KBM-7 (cell line): ENCODE measurements around the gene NKD1.

Source experiments
- DNase-seq: peaks from one replicate; pipeline ENCODE4 v3.0.0-alpha.2; 2015
- in situ Hi-C: fragments of 300-500 bp; cut with MboI; formaldehyde crosslinking; loops from 2 replicates; pipeline ENCODE4 v1.14.3; 2020; ENCODE audit warnings: low sequenced_read_pairs, low pct_unique_long_range_greater_than_20kb, mixed read lengths

Gene NKD1

DNA sequence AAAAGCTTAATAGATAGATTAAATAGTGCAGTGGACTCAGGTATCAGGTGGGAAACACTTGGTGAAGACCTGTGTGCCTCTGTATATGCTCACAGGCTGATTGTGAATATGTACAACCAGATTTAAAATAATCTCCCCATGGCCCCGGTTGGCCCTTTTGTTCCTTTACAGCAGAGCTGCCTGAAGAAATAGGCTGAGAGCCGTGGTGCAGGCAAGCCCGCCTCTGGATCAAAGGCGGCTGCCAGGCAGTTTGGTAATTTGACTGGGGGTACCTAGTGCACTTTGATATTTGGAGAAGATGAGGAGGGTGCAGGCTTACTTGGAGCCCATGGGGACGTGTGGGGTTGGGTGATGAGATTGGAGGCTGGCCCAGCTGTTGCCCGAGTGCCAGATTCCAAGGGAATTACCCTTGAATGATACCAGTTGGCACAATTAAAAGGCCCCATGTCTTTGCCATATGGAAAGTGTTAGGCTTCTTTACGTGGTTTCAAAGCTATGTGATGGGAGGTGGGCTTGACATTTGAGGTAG is 5.0 kb downstream of the NKD1 start:
- in situ Hi-C loops, result no loop called here

DNA sequence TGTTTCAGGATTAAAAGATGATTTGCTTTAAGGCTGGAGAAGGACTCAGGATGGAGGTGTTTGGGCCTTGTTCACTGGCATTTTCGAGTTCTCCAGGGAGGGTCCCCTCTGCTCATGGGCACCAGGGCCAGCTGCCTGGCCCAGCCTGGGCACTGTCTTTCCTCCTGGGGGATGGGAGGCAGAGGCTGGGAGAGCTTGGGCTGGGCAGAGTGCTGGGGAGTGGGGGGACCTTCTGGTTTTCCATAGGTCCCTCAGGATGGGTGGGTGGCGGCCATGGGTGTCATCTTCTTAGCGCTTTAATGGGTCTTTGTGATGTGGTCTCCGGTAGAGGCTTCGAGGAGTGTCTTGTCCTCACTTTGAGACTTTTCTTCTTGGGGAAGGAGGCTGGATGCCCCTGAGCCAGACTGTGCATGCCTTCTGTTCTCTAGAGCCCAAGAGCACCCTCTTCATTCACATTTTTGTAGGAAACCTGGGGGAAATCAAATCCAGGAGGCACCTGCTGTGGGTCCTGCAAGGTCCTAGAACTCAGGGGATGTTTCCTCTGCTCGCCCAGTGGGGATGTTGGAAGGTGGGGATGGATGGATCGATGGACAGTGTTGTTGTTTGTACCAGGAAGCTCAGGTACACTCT is 5.7 kb downstream of the NKD1 start:
- in situ Hi-C loops, result no loop called here
- no peak for DNase-seq

More for the DNA sequence above, 5.0 kb downstream of the NKD1 start:
- DNase-seq, result no peak

DNA sequence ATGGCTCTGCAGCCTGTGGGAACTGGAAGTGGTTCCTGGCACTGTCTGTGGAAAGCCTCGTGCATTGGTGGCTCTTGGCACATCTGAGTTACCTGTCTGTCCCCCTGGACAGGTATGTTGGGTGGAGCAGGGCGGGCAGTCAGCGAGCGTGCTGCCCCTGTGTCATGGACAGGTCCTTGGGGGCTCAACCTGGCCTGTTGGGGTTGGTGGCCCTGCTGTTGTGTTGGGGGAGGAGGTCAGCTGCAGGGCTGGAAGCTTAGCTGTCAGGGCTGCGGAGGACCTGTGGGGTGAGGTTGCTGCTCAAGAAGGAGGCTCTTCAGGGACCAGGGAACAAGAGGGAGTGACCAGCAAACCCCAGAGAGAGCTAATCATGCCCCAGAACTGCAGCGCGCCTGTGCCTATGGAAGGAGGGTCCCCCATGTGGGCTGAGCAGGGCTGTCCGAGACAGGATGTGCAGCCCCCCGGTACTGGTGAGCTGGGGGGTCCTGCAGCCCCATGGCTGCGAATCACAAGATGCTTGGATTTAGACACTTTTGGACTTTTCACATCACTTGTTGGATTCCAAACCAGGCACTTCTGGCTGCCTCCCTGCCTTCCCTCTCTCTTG is 7.2 kb downstream of the NKD1 start:
- DNase-seq, result no peak
- in situ Hi-C loops, result no loop called here

DNA sequence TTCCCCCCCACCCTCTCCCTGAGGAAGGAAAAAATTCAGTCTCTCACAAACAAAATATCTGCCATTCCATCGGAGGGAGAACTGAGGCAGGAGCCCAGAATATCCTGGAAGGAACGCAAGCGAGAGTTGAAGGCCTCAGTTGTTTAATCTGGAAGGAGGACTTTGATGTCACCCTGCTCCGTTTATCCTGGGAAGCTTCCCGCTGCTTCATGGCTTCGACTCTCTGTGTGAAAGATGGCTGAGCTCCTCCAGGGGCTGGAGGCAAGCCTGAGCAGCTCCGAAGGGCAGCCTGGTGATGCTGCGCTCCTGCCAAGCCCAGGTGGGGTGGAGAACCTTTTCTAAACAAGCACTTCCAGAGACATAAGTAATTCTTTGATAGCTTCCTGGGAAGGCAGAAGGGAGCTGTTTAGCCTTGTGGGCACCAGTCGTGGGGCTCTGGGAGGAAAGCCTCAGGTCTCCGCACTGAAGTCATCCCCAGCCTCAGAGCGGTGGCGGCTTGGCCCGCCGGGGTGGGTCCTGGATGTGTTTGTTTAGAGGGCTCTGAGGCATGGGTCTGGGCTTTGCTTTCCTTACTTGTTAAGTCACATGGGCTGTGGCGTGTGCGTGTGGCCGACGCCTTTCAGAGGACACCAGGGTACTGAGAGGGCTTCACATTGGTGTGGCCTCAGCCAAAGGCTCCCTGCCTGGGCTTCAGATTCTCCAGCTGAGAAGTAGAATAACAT is 7.9 kb downstream of the NKD1 start:
- DNase-seq, result no peak

DNA sequence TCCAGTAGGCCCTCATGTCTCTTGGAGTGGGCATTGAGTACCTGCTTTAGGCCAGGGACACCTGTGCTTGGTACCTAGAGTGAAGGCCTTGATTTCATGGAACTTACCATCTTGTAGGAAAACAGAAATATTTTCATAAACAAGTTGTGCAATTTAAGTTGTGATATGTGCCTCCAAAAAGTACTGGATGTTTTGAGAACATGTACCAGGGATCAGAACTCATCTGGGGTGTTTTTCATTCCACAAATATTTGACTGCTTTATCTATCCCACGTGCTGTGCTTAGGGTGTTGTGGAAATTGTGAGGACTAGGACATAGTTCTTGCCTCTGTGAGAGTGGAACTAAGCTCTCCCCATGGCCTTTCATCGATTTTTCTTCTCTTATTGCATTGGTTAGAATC is 8.8 kb downstream of the NKD1 start:
- DNase-seq, result no peak
- in situ Hi-C loops, result no loop called here

More for the DNA sequence above, 7.9 kb downstream of the NKD1 start:
- in situ Hi-C loops, result no loop called here

DNA sequence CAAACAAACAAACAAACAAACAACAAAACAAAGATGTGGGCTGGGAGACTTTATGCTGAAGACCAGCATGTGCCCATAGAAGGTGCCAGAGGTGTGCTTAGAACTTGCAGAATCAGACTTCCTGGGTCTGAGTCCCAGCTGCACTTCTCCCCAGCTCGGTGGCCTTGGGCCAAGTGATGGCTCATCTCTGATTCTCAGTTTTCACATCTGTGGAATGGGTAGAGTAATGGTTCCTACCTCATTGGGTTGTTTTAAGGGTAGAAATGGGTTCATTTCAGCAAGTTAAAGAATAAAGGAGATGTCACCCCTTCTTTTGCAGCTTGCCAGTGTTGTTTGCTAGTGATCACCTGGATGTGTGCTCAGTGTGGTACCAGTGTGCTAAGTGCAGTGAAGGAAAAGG is 10.7 kb downstream of the NKD1 start:
- no peak for DNase-seq
- in situ Hi-C loops, result no loop called here

DNA sequence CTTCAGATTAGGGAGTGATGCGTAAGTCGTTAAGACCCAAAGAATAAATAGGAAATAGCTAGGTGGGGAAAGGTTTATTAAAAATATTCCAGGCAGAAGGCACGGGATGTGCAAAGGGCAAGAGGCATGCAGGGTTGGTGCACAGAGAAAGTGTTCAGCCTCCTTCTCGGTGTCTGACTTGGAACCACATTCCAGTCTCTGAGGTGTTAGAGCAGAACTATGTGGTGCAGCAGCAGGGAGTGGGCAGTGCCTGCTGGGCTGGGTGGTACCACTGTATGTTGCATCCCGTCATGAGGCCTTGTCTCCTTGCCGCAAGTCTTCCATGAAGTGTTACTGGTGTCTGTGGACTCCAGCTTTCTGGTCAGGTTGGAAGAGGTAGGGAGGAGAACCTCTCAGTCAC is 11.1 kb downstream of the NKD1 start:
- in situ Hi-C loops, result no loop called here
- DNase-seq, result no peak

DNA sequence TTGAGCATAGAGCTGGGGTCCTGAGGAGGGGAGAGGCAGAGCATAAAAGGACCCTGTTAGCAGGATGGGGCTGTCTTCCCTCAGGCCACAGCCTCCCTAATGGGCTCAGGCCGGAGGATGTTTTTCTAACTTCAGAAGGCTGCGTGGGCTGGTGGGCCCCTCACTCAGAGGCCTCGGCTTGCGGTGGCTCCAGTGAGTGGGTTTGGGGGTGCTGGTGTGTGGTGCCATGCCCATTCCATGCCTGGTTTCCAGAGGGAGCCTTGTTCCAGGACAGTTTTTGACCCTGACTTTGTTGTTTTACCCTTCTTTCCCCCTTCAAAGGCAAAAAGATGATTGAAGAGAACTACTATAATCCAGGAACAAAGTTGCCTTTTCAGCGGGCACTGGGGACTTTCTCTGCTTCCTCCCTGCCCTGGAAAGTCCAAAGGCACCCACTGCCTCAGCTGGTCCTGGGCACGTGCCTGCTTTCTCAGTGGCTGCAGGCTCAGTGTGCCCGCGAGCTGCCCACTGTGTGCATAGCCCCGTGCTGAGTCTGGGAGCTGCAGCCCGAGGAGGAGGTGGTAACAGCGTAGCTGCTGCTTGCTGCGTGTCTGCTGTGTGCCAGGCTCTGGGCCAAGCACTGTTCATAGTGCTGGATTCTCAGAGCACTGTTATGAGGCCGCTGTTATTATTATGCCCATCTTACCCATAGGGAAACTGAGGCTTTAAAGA is 11.8 kb downstream of the NKD1 start:
- DNase-seq, result no peak
- in situ Hi-C loops, result no loop called here

DNA sequence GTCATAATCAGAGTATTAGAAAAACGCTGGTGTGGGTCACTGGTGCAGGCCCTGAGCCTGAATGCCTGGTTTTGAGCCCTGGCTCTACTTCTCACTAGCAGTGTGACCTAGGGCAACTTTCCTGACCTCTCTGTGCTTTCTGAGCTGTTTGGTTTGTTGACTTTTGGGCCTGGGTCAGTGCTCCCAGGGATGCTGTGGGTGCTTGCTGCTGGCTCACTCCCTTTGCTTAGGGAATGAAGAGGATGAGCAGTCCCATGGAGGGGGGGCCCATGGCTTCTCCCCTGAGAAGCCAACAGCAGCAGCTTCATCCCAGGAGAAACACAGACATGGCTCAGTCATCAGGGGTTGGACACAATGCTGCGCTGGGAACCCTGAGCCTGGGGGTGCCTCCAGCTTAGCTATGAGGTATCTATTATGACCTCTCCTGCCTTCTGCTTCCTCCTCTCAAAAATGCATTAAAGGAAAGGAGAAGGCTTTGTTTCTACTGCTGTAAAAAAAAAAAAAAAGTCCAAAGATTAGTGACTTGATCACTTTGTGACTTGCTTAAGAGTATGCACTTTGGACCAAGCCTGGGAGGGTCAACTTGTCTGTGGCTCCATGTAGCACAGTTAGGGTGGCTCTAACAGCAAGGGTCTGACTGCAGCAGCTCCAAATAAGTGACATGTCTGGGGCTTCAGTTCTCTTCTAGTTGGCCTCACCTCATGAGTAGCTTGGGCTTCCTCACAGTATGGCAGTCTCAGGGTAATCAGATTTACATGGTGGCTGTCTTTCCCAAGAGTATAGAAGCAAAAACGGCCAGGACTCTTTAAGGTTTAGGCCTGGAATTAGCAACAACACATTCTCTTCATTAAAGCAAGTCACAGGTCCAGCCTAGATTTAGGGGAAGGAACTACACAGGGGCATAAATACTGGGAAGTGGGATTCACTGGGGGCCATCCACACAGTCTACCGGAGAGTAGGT is 13.0 kb downstream of the NKD1 start:
- in situ Hi-C loops, result no loop called here
- DNase-seq, result no peak

DNA sequence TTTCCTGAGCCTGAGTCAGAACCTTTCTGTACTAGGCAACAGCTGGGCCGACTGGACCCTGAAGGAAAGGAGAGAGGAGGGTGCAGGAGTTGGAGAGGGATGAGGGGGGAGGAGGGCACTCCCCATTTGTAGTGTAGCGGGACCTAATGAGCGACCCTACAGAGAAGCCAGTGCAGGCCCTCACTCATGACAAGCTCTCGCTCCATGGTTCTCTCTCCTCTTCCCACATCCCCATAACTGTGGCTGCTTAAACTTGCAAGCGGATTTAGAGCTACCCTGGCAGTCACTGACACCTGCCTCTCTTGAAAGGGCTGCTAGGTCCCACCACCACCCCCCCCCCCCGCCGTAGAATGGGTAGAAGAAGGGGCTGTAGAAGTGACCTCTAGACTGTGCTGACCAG is 14.5 kb downstream of the NKD1 start:
- in situ Hi-C loops, result no loop called here
- DNase-seq, result no peak

DNA sequence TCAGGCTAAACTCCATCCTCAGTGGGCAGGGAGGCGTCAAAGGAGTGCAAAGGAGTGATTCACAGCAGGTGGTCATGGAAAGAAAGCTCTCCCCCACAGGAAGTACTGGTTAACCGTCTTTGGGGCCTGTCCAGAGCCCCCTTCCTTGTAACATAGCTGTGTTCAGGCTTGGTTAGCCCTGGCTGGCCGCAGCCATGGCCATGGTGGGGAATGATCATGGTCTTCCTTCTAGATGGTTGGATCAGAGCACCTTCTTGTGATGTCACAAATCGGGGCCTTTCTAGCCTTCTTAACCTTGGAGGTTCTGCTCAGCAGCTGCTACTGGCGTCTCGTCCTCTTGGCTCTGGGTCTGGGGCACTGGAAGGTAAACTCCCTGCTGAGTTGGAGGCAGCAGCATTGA is 15.8 kb downstream of the NKD1 start:
- in situ Hi-C loops, result no loop called here
- DNase-seq, result no peak

DNA sequence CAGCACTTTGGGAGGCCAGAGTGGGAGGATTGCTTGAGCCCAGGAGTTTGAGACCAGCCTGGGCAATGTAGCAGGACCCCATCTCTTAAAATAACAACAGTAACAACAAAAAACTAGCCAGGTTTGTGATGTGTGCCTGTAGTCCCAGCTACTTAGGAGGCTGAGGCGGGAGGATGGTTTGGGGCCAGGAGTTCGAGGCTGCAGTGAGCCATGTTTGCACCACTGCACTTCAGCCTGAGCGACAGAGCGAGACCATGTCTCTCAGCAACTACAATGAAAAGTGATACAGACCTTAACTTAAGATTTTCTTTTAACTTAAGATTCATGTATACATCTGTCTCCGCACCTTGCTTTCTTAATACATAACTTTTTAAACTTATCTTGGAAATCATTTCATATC is 17.2 kb downstream of the NKD1 start:
- in situ Hi-C loops, result no loop called here

DNA sequence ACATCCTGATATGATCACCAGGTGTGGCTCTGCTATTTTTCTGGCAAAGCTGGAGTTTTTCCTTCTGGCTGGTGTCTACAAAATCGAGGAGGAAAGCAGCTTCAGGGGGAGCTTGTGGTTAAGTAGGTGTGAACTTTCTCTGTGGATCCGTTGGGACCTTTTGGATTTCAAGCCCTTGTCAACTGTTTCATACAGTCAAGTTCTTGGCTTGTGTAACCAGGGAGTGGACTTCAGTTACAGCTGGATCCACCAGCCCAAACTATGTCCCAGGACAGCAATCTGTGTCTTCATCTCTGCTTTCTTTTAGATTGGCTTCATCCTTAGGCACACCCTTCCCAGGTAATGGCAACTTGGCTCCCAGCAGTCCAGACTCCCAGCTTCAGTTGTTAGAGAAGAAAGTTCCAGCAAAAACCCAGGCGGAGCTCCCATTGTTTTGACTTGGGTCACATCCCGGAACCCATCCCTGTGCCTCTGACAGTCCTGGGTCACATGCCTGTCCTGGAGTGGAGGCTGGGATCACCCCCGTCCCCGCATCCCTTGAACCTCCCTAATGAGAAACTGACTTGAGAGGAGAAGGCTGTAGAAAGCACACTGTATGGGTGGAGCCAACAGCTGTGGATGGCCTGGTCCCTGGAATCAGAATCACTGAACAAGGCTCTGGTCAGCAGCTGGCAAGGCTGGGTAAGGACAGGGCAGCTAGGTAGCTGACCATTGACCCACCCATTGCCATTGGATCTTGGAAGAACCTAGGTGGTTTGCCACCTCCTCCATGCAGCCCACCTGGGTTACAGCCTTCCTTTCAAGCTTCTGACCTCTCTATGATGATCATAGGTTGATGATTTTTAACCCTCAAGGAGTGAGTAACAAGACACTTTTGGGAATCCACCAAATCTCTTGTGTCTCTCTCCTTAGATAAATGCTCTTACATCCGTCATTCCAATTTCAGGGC is 18.1 kb downstream of the NKD1 start:
- DNase-seq, result no peak
- in situ Hi-C loops, result no loop called here

More for the DNA sequence above, 17.2 kb downstream of the NKD1 start:
- no peak for DNase-seq

DNA sequence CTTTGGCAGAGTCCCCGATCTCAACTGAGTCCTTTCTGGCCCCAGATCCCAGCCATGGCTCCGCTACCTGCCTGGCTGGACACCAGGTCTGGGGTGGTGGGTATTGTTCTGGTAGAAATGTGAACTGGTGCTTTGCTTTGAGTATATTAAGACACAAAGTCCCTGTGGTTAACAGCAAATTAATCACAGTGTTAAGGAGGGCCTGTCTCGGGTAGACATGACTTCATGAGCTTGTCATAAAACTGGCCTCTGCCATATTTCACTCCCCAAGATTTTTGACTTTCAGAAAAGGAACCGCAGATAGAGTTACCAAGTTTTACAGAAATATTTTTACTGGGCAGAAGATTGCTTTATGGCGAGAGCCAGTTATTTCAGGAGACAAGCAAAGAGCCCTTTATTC is 19.5 kb downstream of the NKD1 start:
- in situ Hi-C loops, result no loop called here
- no peak for DNase-seq

DNA sequence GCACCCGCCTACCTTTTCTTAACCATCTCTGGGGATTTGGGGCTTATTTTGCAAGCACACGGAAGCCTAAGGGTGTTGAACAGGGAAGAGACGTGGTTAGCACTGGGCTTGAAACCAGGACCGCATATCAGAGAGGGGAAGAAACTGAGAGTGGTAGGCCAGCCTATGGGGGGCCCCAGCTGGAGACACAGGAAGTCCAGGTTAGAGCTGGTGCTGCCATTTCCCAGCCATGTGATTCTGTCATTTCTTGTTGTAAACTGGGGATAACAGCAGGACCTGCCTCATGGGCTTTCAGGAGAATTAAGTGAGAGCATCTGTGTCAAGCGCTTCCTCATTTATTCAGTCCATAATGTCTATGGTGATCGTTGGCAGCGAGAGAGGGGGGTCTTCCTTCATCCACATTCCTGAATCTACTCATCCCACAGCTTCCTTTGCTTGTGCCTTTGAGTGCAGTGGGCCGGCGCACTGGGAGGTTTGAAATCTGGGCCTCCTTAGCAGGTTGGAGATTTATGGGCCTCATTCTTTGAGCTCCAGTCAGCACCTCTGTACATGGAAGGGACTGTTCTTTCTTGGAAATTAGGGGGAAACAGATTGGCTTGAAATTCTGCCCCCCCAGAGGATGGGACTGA is 20.1 kb downstream of the NKD1 start:
- no peak for DNase-seq
- in situ Hi-C loops, result no loop called here

DNA sequence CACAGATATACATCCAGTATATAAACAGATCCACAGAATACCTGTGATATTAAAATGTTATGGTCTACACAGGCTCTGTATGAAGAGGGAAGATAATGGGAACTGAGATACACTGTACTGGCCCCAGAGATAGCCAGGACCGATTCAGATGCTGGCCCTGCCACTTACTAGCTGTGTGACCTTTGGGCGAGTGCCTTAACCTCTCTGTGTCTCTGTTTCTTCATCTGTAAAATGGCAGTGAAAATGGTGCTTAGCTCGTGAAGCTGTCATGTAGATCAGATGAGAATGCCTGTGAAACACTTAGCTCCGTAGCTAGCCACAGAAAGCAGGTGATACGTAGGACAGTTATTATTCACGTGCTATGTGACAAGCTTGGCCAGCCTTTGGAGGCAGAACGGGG is 22.2 kb downstream of the NKD1 start:
- in situ Hi-C loops, result no loop called here

DNA sequence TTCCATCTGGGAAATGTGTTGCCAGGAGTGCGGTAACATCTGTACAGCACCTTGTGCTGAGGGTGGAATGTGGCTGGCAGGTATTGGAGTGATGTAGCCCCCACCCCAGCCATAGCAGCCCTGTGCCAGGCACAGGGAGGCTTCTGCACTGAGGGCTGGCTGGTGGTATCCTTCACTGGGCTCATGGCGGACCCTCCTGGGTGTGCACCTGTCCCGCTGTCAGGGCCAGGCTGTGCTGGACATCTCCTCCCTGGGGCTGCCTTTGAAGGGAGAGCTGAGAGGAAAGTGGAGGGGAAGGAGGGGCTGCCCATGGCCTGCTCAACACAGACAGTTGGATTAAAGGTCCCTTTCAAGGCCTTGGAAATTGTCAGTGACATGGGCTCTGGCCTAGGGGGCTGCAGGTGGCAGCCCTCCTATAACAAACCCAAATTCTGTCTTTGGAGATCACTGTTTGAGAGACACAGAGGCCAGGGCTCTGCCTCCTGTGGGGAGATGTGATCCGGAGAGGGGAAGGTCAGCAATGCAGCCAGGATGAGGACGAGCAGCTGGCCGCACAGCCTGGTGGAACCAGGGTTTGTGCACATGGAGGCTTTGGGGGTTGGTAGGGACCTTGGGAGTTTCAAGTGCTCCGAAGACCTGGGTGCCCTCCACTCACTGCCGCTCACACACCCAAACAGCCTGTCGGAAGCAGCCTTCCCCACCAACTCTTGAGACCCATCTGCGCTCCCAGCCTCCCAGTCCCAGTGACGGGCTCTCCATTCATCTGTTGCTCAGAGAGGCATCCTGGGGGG is 22.8 kb downstream of the NKD1 start:
- in situ Hi-C loops, result no loop called here
- DNase-seq, result no peak

More for the DNA sequence above, 22.2 kb downstream of the NKD1 start:
- no peak for DNase-seq
